Amniotic epithelial cell (primary cell): ENCODE data around the gene XIST.
"Not testable (repeated sequence)": the region's sequence is repeated elsewhere in the genome, so short reads cannot be mapped to it uniquely, and the experiment has no call there.

Experiments used
- DNase-seq: peaks from one replicate; pipeline ENCODE4 v3.0.0-alpha.2; 2010; ENCODE audit warnings: low read depth

XIST gene

GRCh38 chrX:73852467-73852866 is at the start of gene XIST:
XIST (minus strand) TSS chrX:73852714.
- DNase-seq = no peak

DNA sequence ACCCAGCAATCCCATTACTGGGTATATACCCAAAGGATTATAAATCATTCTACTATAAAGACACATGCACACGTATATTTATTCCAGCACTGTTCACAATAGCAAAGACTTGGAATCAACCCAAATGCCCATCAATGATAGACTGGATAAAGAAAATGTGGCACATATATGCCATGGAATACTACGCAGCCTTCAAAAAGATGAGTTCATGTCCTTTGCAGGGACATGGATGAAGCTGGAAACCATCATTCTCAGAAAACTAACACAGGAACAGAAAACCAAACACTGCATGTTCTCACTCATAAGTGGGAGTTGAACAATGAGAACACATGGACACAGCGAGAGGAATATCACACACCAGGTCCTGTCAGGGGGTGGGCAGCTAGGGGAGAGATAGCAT is 45.8 kb upstream of the XIST start:
- not testable (repeated sequence) for DNase-seq

DNA sequence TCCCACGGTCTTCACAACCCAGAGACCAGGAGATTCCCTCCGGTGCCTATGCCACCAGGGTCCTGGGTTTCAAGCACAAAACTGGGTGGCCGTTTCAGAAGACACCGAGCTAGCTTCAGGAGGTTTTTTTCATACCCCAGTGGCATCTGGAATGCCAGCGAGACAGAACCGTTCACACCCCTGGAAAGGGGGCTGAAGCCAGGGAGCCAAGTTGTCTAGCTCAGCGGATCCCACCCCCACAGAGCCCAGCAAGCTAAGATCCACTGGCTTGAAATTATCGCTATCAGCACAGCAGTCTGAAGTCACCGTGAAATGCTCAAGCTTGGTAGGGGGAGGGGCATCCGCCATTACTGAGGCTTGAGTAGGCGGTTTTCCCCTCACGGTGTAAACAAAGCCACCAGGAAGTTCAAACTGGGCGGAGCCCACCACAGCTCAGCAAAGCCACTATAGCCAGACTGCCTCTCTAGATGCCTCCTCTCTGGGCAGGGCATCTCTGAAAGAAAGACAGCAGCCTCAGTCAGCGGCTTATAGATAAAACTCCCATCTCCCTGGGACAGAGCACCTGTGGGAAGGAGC is 40.1 kb upstream of the XIST start:
- DNase-seq = not testable (repeated sequence)

- not testable (repeated sequence) for DNase-seq
Measured at GRCh38 chrX:73882260-73882659, 29.7 kb upstream of the XIST start.

DNA sequence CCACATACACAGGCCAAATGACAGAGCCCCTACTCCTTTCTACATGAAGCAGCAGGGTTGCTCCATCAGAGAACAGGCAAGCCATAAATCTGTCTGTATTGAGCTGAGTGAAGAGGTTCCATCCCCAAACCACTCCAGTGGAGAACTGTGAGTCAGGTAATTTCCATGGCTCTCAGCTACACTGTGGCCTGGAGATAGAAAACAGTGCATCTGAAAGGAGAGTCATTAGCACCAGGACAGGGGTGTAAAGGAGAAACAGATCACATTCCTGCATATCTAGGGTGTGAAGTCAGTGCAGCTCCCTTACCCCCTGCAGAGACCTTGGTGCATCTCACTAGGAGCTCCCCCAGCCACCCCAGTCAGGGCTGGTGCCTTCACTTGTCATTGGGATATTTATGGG is 25.2 kb upstream of the XIST start:
- peak; percentile 33 for DNase-seq

GRCh38 chrX:73876911-73877310 is 24.4 kb upstream of the XIST start:
- no peak for DNase-seq

- DNase-seq = no peak
Measured at GRCh38 chrX:73868916-73869315, 16.4 kb upstream of the XIST start.

GRCh38 chrX:73867144-73867543 is 14.6 kb upstream of the XIST start:
- DNase-seq = peak; percentile 11

- DNase-seq = no peak
Measured at GRCh38 chrX:73863852-73864251, 11.3 kb upstream of the XIST start.

DNA sequence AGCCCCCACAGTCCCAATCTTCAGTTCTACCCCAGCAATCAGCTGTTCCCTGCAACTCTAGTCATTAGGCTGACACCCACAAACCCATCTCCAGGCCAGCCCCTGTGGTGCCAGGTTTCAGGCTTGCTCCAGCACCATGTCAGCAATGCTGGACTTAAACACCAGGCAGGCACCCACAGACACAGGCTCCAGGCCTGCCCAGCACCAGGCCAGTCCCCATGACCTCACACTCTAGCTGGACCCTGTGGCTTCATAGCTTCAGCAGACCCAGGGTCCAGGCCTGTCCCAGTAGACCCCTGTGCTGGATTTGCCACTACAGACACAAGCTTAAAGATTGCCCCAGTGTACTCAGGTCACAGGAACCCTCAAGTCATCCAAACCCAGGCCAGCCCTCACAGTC is 10.8 kb upstream of the XIST start:
- DNase-seq = no peak

- no peak for DNase-seq
Measured at GRCh38 chrX:73859622-73860021, 7.1 kb upstream of the XIST start.

- peak; percentile 51 for DNase-seq
Measured at GRCh38 chrX:73855546-73855945, 3.0 kb upstream of the XIST start.

GRCh38 chrX:73852022-73852421 is 492 bp downstream of the XIST start:
- DNase-seq = no peak

DNA sequence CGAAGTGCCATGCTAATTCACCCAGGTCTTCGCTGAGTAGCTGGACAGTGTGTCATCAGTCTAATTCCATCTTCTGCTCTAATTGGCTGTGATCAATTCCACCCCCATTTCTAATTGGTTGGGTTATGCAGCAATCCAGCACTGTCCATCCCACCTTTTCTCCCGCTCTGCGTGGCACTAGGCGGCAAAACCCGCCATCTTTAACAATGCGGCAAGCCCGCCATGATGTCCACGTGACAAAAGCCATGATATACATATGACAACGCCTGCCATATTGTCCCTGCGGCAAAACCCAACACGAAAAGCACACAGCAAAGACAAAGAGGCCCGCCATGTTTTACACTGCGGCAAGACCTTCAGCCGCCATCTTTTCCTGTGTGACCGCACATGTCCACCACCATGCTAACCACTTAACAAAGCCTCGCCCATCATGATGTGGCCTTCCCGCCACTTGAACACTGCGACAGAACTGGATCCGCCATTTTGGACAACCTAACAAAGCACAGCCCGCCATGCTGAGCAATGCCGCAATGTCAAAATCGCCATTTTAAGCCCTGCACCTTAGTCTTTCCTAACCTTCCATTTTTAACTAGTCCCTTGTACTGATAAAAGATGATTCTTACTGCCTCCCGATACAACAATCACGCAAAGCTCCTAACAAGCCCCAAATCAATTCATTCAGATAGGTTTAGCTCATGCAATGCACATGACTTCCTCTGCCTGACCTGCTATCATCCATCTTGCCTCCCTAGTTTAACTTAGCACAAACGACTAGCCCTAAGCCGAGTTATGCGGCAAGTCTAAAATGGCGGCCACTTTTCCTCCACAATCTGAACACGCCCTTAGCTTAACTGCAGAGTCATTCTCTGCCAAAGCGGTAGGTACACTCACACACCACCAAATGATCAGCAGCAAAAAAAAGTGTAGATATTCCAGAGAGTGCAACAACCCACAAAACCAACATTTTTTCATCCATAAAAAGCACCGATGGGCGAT is 1.2 kb downstream of the XIST start:
- DNase-seq = no peak

DNA sequence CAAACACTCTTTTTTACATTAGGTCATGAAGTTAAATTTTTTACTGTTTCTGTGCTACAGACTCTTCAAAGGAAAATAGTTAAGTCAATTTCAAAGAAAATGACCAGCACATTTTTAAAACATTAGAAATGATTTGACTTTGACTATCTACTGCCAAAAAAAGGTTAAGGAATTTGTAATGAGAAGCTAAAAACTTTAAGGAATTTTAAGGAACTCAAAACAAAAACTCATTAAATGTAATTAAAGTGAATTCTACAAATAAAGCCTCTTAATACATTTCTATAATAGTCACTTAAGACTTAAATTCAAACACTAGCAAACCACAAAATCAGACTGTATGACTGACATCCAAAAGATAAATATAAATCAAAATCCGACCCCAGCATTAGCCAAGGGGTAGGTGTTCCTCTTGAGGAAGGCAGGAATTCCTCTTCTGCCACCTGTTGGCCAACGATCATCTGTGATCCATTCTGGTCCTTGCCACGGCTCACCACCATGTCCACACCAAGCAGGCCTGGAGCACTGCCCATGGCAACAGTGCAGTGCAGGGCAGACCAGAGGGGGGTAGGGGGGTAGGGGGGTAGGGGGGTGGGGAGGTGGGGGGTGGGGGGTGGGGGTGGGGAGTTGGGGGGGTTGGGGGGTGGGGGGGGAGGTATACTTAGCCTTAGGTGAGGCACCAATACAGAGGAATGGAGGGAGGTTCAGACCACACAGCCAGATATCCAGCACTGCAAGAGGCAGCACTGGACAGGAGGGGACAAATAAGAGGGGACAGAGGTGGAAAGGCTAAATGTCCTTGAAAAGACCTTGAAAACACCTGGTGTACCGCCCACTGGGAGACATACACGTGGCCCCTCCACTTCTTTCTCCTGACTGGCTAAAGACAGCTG is 2.1 kb downstream of the XIST start:
- DNase-seq = peak; percentile 13

- DNase-seq = no peak
Measured at GRCh38 chrX:73849073-73849472, 3.4 kb downstream of the XIST start.

GRCh38 chrX:73847991-73848390 is 4.5 kb downstream of the XIST start:
- no peak for DNase-seq

- no peak for DNase-seq
Measured at GRCh38 chrX:73847100-73847499, 5.4 kb downstream of the XIST start.

DNA sequence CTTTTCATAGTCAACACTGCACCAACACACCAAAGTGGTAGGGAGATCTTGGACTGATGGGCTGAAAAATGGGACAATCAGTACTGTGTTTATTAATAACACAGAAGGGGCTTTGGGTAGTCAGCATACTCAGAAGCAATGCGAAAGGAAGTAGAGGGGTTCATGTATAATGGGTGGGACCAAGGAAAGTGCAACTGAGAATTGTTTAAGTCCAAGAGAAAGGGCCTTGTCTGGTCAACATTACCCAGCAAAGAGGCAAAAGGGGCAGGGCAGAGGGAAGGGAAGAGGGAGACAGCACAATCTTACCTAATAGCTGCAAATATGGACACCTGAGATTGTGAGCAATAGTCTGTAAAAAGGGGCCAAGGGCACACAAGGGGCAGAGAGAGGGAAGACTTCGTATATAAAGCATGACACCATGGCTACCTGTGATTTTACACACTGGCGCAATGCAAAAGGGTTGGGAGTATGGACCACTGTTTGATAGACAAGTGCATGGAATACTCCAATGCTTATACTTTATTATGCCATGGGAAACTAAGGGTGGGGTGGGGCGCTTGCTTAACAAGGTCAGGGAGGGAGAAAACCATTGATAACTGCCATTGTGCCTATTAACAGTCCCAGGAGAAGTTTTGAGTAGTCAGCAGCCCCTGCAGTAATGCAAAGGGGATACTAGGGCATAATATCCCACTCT is 9.8 kb downstream of the XIST start:
- DNase-seq = no peak

- no peak for DNase-seq
Measured at GRCh38 chrX:73841337-73841736, 11.2 kb downstream of the XIST start.

DNA sequence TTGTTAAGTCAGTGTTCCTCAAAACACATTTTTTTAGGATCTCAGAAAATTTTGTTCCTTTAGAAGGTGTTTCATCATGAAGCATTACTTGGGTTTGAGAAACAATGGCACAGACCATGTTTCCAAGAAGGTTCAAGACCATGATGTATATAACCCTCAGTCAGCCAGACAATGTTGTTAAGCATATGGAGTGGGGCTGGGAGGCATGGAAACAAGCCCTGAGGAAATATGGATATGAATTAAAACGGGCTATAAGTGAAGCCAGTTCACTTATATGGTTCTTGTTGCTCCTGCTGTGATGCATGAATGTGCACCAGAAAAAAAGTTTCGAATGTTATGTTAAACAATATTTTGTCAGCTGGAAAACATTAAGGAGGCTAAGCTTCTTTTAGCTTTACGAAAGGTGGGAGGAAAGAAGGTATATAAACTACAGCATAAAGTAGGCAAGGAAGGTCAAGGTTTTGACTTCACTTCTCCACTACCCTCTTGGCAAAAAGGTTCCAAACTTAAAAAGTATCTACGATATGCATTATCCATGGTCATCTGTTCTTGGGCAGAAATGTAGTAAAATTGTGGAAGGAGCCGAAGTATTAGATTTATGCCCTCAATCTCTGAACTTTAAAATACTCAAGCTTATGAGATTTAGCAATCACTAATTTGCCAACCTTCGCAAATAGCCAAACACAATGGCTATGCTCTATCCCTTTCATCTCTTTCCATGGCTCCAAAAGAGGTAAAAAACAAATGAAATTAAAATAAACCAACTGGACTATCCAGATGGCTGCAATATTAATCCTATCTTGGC is 12.2 kb downstream of the XIST start:
- no peak for DNase-seq
